GM21528 (cell line): ENCODE measurements around the gene DYNC2I2.
"Not testable (repeated sequence)": the region's sequence is repeated elsewhere in the genome, so short reads cannot be mapped to it uniquely, and the experiment has no call there.

Experiments used
- ATAC-seq: cut with Tn5 transposase; IDR thresholded peaks from one replicate; pipeline ENCODE4 v1.9.1; 2021; ENCODE audit warnings: mild to moderate bottlenecking, moderate library complexity; ENCODE audit not compliant: unreplicated experiment, low FRiP score

DYNC2I2 gene

DNA sequence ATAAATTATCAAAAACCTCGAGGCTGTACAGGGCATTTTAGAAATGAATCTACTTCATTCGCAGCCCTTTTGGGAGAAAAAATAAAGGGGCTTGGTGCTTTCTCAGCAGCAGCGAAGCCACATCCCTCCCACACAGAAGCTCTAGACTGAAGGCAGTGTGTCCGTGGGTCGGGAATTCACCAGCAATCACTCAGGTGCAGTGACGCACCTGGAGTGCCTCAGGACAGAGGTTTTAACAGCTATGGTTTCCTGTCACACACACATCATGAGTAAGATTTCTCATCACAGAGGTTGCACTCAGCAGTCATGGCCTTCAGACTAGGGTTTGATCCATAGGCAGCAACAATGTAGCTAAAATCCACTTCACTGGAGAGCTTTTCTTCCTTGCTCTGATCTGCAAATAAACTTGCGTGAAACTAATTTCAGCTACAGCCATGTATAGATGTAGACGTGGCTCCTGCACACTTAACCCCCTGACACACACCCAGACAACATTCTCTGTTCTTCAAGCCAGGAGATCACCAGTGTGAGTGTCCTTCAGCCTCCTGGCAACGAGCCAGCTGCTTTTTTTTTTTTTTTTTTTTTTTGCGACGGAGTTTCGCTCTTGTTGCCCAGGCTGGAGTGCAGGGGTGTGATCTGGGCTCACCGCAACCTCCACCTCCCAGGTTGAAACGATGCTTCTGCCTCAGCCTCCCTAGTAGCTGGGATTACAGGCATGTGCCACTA is 34.8 kb downstream of the DYNC2I2 start:
- no peak for ATAC-seq

DNA sequence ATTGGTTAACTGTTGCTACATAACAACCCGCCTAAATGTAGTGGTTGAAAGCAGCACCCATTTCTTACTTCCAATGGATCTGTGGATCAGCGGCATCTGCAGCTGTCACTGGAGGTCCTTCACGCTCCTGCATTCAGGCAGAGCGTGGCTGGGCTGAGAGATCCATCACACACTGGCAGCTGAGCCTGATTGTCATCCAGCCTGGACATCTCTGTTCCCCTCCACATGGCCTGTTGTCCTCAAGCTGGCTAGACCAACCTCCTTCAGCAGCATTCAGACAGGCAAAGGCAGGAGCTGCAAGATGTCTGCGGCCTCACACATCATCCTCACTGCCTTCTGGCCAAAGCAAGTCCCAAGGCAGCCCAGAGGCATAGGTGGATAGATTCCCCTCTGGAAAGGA is 36.9 kb downstream of the DYNC2I2 start:
- no peak for ATAC-seq

DNA sequence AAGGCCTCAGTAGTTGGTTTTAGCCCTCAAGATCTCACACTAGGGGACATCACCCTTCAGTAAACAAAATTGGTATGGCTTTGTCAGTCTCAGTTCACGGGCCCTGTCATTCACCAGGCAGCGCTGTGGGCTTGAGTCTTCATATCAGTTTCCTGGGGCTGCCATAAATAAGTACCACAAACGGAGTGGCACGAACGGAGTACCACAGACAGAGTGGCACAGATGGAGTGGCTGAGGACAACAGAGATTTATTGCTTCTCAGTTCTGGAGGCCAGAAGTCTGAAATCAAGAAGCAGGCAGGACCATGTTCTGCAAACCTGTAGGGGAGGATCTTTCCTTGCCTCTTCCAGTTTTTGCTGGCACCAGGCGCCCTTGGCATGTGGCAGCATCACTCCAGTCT is 37.5 kb downstream of the DYNC2I2 start:
- ATAC-seq, result no peak

DNA sequence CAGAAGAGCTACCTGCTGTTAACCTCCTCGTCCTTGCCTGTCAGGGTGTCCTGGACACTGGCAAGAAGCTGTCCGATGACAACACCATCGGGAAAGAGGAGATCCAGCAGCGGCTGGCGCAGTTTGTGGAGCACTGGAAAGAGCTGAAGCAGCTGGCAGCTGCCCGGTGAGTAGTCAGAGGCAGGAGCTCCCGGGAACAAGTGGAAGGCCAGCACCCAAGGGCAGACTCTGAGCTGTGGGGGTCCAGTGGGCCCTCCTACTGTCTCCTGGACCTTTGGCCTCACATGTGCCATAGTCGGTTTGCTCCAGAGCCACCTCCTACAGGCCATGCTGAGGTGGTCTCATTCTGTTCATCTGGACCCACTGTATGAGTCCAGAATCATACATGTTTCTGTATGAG is 38.7 kb downstream of the DYNC2I2 start:
- no peak for ATAC-seq

DNA sequence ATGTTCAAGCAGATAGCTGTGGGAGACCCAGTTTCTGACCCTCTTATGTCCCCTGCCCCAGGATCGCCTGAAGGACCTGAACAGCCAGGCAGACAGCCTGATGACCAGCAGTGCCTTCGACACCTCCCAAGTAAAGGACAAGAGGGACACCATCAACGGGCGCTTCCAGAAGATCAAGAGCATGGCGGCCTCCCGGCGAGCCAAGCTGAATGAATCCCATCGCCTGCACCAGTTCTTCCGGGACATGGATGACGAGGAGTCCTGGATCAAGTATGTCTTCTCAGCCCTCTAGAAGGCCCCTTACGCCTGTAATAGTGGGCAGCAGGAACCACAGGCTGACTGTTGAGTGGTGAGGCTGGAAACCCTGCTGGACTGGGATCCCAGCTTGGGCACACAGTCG is 41.1 kb downstream of the DYNC2I2 start:
- ATAC-seq, result no peak

DNA sequence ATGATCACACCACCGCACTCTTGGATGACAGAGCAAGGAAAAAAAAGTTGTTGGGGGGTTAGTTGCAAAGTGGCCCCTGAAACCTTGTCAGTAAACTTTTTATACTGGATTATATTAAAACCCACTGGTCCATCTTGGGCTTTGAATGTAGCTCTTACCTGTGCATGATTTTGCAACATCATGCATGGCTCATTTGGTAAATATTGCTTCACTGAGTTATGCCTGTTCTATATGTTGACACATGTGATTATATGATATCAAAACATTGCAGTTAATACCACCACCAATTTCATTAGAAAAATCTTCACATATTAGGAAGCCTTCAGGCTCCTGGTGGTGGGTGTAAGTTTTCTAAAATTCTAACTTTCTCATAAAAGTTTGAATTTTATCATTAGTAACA is 41.9 kb downstream of the DYNC2I2 start:
- ATAC-seq, result no peak

DNA sequence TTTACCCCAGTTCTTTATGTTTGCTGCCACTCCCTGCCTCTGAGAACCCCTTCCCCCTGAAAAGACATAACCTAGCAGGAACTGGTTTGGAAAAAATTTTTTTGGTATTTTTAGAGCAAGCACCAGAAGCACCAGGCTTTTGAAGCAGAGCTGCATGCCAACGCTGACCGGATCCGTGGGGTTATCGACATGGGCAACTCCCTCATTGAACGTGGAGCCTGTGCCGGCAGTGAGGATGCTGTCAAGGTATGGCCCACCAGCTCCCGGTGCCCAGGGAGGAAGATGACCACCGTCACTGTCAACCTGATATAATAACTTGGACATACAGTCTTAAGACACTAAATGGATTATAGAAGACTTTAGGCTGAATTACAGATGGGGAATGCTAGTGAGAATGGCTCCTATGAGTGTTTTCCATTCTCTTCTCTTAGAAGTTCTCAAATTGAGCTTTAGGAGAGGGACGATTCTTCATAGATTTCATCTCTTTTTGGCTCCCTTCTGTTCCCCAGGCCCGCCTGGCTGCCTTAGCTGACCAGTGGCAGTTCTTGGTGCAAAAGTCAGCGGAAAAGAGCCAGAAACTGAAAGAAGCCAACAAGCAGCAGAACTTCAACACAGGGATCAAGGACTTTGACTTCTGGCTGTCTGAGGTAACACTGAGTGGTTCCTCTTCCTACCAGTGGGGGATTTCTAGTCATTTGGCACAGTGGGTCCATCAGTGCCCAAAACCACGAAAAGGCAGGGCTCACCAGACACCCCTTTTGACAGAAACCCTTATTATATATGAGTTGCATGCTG is 44.9 kb downstream of the DYNC2I2 start:
- ATAC-seq, result no peak

DNA sequence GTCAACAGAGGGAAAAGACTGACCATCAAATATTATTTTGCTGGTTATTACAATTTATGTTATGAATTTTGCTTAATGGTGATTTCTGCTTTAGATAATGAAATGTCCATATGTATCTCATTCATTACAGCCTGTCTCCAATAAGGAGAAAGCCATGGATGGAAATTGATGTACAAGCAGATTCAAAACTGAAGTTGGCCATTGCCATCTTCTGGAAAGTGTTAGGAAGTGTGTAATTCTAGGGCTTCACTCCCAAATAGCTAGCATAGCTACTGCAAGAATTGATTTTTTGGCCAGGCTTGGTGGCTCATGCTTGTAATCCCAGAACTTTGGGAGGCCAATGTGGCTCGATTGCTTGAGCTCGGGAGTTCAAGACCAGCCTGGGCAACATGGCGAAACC is 45.8 kb downstream of the DYNC2I2 start:
- no peak for ATAC-seq

DNA sequence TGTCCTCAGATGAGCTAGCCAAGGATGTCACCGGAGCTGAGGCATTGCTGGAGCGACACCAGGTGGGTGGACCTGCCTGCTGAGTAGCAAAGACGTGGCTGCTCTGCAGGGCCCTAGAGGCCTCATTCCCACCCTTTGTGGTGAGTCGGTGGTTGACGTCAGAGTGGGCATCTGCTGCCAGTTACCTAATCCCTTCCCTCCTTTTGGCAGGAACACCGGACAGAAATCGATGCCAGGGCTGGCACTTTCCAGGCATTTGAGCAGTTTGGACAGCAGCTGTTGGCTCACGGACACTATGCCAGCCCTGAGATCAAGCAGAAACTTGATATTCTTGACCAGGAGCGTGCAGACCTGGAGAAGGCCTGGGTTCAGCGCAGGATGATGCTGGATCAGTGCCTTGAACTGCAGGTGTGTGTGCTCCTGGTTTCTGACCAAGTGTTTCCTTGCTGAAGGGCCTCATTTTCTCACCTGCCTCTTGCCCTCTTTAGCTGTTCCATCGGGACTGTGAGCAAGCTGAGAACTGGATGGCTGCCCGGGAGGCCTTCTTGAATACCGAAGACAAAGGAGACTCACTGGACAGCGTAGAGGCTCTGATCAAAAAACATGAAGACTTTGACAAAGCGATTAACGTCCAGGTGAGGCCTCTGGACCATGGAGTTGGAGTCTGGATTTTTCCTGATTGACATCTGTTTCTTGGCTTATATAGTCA is 48.9 kb downstream of the DYNC2I2 start:
- ATAC-seq, result no peak

DNA sequence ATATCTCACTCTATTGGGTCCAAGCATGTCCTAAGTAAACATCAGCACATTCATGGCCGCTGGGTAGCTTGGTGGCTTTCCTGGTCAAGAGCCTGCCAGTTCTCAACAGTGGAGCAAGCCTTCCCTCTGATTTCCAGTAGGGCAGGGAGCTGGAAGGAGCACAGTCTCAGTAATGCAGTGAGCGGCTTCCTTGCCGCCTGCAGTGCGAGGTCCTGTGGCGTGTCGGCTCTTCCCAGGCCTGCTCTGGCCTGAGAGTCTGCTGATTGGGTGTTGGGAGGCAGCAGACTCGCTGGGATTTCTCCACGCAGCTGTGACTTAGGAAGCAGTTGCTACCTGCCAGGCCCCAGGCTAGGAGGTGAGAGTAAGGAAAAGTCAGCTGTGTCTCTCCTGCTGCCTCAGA is 53.0 kb downstream of the DYNC2I2 start:
- no peak for ATAC-seq

DNA sequence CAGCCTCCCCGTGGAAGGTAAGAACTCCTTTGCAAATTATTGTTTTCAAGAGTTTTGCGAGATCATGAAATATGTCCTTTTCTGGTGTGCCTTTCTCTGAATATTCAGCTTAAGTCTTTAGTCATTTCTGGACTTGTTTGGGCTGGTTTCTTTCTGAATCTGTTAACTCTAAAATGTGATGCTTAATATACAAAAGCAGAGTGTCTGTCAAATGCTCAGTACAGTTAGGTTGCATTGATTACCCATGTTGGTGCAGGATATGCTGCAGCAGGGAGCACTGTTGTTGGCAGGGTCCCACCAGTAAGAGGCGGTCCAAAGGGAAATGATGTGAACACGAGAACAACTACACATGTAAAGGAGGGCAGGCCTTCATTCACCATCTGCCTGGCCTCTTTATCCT is 56.5 kb downstream of the DYNC2I2 start:
- no peak for ATAC-seq

DNA sequence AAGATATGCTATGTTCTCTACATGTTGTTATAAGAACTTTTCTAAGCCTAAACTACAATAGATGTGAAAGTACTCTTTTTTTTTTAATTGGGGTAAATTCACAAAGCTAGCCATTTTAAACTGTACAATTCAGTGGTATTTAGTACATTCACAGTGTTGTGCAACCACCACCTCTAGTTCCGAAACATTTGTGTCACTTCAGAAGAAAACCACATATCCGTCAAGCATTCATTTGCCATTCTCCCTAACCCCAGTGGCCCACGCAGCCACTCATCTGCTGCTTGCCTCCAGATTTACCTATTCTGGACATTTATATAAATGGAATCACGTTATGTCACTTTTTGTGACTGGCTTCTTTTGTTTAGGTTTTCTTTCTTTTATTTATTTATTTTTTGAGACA is 61.2 kb downstream of the DYNC2I2 start:
- no peak for ATAC-seq

DNA sequence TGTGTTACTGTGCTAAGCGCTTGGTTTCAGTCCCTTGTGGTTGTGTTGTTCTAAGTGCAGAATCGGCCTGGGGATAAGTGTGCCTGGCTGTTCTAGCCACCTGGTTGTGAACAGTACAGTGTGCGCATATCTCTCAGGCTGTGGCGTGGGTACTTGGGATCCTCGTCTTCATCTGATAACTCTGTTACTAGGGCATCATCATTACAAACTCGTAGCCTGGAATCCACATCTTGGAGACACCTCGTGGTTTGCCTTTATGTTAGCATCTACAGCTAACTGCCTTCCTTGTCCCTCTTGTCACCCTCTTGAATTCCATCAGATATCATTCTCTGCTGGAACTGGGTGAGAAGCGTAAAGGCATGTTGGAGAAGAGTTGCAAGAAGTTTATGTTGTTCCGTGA is 62.8 kb downstream of the DYNC2I2 start:
- ATAC-seq, result no peak

DNA sequence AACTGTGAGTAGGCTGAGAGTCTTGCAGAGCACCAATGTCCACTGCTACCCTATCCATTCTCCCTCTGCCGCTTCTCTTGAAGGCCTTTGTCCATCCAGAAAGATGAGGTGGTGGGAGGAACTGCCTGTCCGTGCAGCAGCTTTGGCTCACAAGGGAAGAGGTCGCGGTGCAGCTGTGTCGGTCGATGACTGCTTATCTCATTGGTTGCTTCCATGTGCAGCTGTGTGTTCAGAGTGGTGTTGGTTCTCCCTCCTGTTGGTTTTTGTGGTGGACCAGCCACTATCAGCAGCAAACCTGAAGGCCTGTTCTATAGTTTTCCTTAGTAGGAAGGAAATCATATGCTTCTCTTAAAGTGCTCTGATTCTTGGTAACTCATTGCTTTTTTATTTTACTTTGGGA is 63.6 kb downstream of the DYNC2I2 start:
- ATAC-seq, result no peak

DNA sequence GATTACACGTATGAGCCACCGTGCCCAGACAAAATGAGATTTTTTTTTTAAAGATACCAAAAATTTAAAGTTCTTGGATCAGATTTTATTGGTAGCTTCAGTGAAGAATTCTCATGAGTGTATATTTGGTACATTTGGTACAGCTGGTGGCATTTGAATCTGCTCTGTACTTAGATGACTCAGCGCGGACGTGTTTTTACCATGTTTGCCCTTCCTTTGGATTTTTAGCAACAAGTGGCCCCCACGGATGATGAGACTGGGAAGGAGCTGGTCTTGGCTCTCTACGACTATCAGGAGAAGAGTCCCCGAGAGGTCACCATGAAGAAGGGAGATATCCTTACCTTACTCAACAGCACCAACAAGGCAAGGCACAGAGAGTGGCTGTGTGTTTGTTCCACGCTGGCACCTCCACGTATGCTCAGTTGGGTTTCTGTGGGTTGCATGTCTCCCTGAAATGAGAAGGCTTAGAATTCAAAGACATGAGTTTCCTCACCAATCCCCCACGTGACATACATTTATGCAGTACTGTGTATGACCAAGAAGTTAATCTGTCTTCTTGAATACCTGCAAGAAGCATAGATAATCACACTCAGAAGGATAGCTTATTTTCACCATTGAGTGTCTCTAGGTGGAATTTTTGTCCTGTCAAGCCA is 67.9 kb downstream of the DYNC2I2 start:
- no peak for ATAC-seq

DNA sequence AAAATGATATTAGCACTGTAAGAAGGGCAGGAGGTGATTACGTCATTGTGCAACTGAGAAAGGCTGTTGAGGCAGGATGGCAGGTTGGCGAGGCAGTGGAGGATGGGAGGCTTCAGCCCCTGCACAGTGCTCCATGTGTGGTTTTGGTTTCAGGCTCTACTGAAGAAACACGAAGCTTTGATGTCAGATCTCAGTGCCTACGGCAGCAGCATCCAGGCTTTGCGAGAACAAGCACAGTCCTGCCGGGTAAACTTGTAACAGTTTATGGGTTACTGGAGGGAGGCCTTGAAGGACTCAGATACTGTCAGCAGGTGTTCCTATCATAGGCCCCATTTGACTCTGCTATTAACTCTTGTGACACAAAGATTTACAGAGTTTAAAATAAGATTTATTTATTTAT is 69.2 kb downstream of the DYNC2I2 start:
- no peak for ATAC-seq

DNA sequence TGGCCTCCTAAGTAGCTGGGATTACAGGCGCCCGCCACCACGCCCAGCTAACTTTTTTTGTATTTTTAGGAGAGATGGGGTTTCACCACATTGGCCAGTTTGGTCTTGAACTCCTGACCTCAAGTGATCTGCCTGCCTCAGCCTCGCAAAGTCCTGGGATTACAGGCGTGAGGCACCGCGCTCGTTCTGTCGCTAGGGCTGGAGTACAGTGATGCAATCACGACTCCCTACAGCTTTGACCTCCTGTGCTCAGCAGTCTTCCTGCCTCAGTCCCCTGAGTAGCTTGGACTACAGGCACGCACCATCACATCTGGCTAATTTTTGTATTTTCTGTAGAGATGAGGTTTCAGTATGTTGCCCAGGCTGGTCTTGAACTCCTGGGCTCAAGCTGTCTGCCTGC is 69.7 kb downstream of the DYNC2I2 start:
- ATAC-seq, result not testable (repeated sequence)

DNA sequence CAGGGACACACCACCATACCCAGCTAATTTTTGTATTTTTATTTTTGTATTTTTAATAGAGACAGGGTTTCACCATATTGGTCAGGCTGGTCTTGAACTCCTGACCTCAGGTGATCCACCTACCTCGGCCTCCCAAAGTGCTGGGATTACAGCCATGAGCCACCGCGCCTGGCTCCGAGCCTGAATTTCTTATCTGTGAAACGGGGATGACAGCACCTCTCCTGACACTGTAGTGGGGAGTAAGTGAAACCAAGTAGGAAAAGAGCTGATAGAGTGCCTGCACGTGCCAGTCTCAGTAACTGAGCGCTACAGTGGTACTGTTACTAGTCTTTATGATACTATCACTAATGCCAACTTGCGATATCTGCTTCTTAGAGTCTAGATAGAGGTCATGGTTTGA is 71.5 kb downstream of the DYNC2I2 start:
- ATAC-seq, result not testable (repeated sequence)
